Stomach (tissue), 4 donors: ENCODE measurements around the gene NR4A1.

ENCODE experiments used
- CTCF ChIP-seq, 7 experiments: fragments of 450-650 bp in 4 of 7; fragments of 200-600 bp in 3 of 7; sonication (generic) in 3 of 7; IDR thresholded peaks; one replicate each; pipeline ENCODE4 v1.5.1; 2016 to 2019; ENCODE audit warnings: antibody characterized with exemption in 7 of 7, control low read depth in 2 of 7, mild to moderate bottlenecking in 1 of 7
- POLR2A ChIP-seq, 4 donors: fragments of 450-650 bp; IDR thresholded peaks; one replicate each; pipeline ENCODE4 v1.6.1; 2016; ENCODE audit warnings: antibody characterized with exemption in 4 of 4, control low read depth in 2 of 4, mild to moderate bottlenecking in 1 of 4, moderate library complexity in 1 of 4
- POLR2AphosphoS5 ChIP-seq, 3 donors: sonication (generic); formaldehyde crosslinking; IDR thresholded peaks; one replicate each; pipeline ENCODE4 v1.6.1; 2016; ENCODE audit warnings: antibody characterized with exemption in 3 of 3

GRCh38 chr12:52085682-52086180 is 34.5 kb downstream of the NR4A1 start:
- TF ChIP-seq POLR2AphosphoS5 (IDR thresholded peaks at IDR 0.05): no peak
- no peak for TF ChIP-seq CTCF (IDR thresholded peaks at IDR 0.05)
- TF ChIP-seq POLR2A (IDR thresholded peaks at IDR 0.05): no peak
